HG03159 (cell line): ENCODE results near the gene RPS17.
A peak's percentile ranks its signal among the peaks of the same experiment; 100 is the strongest.
"Not testable (repeated sequence)": the region's sequence is repeated elsewhere in the genome, so short reads cannot be mapped to it uniquely, and the experiment has no call there.

Experiments
- ATAC-seq: cut with Tn5 transposase; IDR thresholded peaks from one replicate; pipeline ENCODE4 v1.9.1; 2021; ENCODE audit warnings: mild to moderate bottlenecking, moderate library complexity; ENCODE audit not compliant: unreplicated experiment

The RPS17 gene

GRCh38 chr15:82548700-82549099 is 8.4 kb upstream of the RPS17 start:
- no peak for ATAC-seq

DNA sequence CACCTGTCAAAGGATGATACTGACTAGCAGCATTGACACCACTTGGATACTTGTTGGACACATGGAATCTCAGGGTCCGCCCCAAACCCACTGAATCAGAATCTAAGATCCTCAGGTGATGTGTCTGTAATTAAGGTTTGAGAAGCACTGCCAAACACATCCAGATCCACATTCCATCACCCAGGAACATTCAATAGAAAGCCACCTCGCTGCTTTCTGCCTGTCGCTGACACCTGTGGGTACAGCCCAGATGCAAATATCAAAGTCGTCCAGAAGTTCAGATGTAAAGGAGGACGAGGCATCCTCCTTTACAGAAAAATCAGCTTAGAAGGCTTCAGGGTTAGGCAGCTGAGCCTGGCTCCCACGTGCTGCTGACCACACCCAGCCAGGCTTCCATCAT is 5.2 kb upstream of the RPS17 start:
- no peak for ATAC-seq

- no peak for ATAC-seq
Observed at GRCh38 chr15:82545002-82545401, 4.7 kb upstream of the RPS17 start.

- no peak for ATAC-seq
Observed at GRCh38 chr15:82544431-82544830, 4.2 kb upstream of the RPS17 start.

- no peak for ATAC-seq
Observed at GRCh38 chr15:82543160-82543559, 2.9 kb upstream of the RPS17 start.

DNA sequence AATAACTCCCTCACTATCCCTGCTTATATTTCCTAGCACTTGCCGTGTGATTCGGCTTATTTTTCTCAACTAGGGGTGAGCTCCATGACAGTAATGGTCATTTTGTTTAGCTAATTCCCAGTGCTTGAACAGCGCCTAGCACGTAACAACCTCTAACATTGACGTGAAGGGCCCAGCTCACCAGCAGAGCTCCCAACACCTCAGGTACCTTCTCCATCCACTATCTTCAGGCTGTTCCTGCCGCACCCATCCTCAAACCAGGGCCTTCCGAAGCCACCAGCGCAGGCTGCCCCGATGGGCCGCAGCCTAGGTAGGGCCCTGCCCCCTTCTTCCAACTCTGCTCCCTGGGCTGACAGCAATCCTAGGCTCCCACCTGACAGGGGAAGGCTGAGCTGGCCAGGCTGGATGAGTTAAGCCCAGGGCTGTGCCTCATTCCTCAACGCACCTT is 751 bp upstream of the RPS17 start:
- no peak for ATAC-seq

DNA sequence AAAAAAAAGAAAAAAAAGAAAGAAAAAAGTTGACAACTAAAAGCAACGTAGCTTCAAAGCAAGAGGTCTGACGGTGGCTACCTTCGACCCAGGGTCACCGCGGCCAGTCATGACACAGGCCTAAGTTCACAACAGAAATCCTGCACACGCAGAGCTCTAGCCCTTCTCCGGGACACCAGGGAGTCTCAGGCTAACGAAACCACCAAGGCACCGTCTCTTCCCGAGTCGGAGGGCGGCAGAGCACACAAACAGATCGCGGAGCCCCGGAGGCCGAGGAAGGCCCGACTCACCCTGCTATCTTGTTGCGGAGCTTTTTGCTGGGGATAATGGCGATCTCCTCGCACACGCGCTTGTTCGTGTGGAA is 584 bp downstream of the RPS17 start:
- peak; percentile 3 for ATAC-seq

GRCh38 chr15:82538961-82539690 is 1.1 kb downstream of the RPS17 start:
- no peak for ATAC-seq

- no peak for ATAC-seq
Observed at GRCh38 chr15:82537351-82537908, 2.8 kb downstream of the RPS17 start.

DNA sequence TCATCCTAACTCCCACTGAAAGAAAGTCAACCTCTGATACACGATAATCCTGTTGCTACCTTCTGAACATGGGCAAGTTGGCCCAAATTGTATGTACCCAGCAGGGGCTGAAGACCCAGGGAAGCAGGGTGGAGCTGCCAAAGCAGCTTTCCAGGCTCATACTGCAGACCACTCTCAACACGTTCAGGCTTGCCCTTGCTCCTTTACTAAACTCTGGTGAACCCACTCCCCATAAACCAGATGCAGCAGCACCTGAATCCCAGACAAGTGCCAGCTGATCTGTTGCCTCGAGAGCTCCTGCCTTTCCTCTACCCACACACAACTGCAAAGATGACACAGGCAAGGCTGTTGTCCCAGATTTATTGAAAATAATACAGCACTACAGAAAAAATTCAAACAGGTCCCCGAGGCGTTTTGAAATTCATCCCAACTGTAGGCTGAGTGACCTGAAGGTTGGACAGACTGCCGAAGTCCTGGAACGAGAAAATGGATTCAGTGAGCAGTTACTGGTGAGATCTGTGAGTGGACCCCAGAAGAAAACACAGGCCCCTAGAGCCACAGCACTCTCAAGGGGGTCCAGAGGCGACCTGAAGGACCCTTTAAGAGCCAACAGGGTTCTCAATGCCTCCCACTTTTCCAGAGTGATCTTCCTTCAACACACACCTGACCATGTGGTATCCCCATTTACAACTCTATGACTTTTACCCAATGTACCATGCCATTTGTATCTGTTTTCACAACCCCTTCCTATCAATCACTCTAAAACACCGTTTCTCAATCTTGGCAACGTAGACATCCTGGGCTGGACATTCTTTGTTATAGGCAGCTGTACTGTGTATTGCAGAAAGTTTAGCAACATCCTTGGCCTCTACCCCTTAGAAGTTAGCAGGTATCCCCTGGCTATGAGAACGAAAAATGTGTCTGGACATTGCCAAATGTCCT is 3.6 kb downstream of the RPS17 start:
- no peak for ATAC-seq

GRCh38 chr15:82535566-82536408 is 4.5 kb downstream of the RPS17 start:
- no peak for ATAC-seq

DNA sequence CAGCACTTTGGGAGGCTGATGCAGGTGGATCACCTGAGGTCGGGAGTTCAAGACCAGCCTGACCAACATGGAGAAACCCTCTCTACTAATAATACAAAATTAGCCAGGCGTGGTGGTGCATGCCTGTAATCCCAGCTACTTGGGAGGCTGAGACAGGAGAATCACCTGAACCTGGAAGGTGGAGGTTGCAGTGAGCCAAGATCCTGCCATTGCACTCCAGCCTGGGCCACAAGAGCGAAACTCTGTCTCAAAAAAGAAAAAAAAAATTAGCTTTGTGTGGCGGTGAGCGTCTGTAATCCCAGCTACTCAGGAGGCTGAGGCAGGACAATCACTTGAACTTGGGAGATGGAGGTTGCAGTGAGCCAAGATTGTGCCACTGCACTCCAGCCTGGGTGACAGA is 5.1 kb downstream of the RPS17 start:
- ATAC-seq = not testable (repeated sequence)

GRCh38 chr15:82534457-82534861 is 5.8 kb downstream of the RPS17 start:
- ATAC-seq = not testable (repeated sequence)

GRCh38 chr15:82533801-82534200 is 6.5 kb downstream of the RPS17 start:
- ATAC-seq = no peak

- no peak for ATAC-seq
Observed at GRCh38 chr15:82532991-82533481, 7.2 kb downstream of the RPS17 start.

GRCh38 chr15:82532383-82532990 is 7.8 kb downstream of the RPS17 start:
- ATAC-seq = no peak

- no peak for ATAC-seq
Observed at GRCh38 chr15:82531496-82532382, 8.5 kb downstream of the RPS17 start.

- ATAC-seq = peak; percentile 86
Observed at GRCh38 chr15:82530606-82531379, 9.5 kb downstream of the RPS17 start.
